Measurements from ENCODE around the gene FOXC1.

DNA sequence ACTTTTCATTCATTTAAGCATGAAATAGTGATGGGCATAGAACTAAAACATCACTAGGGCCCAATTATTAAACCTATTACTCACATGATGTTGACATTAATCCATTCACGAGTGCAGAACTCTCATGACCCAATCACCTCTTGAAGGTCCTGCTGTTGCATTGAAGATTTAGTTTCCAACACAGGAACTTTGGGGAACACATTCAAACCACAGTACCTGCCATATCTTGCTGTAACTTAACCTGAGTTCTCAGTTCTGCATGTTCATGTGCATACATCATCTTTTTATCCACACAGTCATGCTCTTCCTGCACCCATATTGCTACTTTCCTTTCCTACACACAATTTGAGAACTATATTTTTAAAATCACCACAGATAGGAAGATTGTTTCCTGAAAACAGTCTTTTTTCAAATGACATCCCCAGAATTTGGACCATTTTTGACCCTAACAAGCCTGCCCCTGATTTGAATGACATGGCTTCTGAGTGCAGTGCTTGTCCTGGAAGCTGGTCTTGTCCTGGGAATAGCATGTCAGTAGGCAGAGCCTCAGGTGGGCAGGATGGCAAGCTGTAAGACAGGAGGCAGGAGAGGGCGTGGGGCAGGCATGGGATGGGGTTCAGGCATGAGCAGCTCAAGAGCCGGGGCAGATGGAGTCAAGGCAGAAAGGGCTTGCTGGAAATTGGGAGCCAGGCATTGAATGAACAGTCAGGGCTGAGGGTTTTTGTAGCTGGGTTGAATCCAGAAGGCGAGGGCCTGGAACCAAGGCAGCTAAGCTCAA, 49.2 kb upstream of the FOXC1 start:
- TF ChIP-seq EZH2 (IDR thresholded peaks at IDR 0.05; ENCODE audit: insufficient read depth, low read length): no peak
- TF ChIP-seq, protein P1, sequence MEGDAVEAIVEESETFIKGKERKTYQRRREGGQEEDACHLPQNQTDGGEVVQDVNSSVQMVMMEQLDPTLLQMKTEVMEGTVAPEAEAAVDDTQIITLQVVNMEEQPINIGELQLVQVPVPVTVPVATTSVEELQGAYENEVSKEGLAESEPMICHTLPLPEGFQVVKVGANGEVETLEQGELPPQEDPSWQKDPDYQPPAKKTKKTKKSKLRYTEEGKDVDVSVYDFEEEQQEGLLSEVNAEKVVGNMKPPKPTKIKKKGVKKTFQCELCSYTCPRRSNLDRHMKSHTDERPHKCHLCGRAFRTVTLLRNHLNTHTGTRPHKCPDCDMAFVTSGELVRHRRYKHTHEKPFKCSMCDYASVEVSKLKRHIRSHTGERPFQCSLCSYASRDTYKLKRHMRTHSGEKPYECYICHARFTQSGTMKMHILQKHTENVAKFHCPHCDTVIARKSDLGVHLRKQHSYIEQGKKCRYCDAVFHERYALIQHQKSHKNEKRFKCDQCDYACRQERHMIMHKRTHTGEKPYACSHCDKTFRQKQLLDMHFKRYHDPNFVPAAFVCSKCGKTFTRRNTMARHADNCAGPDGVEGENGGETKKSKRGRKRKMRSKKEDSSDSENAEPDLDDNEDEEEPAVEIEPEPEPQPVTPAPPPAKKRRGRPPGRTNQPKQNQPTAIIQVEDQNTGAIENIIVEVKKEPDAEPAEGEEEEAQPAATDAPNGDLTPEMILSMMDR (IDR thresholded peaks at IDR 0.05; ENCODE audit: insufficient read depth, low read depth, low read length): no peak
